Measurements from ENCODE around the gene TBXAS1.

GRCh38 chr7:140033036-140033435 lies 204.0 kb downstream of the TBXAS1 start:
- no peak for TF ChIP-seq CTCF (conservative IDR thresholded peaks at IDR 0.05)
- no peak for TF ChIP-seq EZH2 (IDR thresholded peaks at IDR 0.05; ENCODE audit: low read depth)
